NCI-H2107 (cell line): ENCODE data around the gene AOPEP.

Source experiments
- DNase-seq: peaks from one replicate; lab custom pipeline; 2025; lab: John Stamatoyannopoulos, UW

The AOPEP gene

GRCh38 chr9:94794476-94795167, 68.1 kb downstream of the AOPEP start:
- DNase-seq = no peak

GRCh38 chr9:94796687-94797086, 70.2 kb downstream of the AOPEP start:
- no peak for DNase-seq

- DNase-seq = no peak
These were observed 71.7 kb downstream of the AOPEP start for GRCh38 chr9:94798201-94798600.

GRCh38 chr9:94798708-94799107, 72.2 kb downstream of the AOPEP start:
- DNase-seq = no peak

DNA sequence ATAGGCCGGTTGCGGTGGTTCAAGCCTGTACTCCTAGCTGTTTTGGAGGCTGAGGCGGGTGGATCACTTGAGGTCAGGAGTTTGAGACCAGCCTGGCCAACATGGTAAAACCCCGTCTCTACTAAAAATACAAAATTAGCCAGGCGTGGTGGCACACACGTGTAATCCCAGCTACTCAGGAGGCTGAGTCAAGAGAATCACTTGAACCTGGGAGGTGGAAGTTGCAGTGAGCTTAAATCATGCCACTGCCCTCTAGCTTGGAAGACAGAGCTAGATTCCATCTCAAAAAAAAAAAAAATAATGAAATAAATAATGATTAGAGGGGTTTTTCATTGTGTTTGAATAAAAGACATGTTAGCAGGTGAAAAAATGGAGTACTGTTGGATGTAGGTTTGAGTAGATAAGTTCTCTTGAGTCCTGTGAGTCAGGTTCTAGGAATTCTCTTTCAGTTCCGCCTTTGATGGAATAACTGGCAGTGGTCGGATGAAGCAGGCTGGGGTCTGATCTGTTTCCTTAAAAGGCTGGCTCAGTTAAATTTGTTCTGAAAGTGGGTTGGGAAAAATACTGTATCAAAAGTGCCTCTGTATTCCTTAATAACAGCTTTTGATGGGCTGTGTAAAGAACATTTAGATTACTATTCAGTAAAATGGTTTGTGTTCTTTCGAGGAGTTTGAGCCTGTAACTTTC, 73.2 kb downstream of the AOPEP start:
- DNase-seq = no peak

- DNase-seq = no peak
These were observed 74.1 kb downstream of the AOPEP start for GRCh38 chr9:94800424-94801117.

DNA sequence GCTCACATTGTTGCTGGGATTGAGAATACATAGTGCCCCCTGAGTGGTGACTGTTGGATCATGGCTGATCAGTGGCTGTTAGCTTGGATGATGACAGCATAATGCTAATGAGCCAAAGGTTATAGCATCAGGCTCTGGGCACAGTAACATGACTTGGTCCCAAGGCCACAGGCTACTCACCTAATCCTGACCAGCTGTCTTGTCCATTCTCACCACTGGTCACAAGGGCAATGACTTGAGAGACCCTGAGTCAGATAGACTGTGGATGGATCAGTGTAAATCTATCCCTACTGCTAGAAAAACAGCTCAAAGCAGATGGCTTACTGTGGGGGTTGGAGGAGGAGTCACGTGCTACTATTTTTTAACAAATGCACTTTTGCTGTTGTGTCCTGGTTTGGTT, 74.7 kb downstream of the AOPEP start:
- no peak for DNase-seq

GRCh38 chr9:94801681-94802080, 75.2 kb downstream of the AOPEP start:
- no peak for DNase-seq

- no peak for DNase-seq
These were observed 75.8 kb downstream of the AOPEP start for GRCh38 chr9:94802251-94802650.

DNA sequence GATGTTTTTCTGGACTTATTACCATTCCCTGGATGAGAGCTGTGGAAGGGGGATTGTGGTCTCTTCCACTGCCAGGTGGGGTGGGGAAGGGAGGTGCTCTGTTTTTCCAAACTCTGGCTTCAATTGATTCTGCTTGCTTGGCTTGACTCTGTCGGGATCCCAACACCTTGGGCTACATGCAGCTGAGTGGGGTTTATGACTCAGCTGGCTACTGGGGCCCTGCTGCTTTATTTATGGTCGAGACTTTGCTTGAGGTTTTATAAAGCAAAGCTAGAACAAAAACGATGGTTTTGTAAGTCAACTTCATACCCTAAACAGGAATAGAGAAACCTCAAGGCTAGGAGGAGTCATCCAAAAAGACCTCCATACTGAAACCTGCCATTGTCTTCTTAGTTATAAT, 76.3 kb downstream of the AOPEP start:
- DNase-seq = no peak

DNA sequence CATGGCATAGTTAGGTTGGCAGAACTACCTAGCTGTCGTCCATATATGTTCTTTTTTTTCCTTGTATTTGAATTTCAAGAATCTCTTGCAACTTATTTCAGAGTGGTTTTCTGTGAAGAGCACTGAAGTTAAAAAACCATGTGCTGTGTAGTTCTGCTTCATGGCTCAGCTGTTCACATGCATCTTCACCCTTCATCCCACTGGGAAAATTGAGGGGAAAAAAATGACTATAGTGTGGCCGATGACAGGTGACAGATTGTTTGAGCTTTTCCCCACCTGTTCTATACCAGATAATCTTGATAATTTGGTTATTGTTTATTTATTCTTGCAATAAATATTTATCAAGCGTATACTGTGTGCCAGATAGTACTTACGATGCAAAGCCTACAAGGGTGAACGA, 77.8 kb downstream of the AOPEP start:
- no peak for DNase-seq

- no peak for DNase-seq
These were observed 78.6 kb downstream of the AOPEP start for GRCh38 chr9:94805051-94805489.

GRCh38 chr9:94805585-94805984, 79.1 kb downstream of the AOPEP start:
- no peak for DNase-seq

- DNase-seq = no peak
These were observed 79.9 kb downstream of the AOPEP start for GRCh38 chr9:94806307-94806893.

- DNase-seq = no peak
These were observed 81.1 kb downstream of the AOPEP start for GRCh38 chr9:94807556-94807955.

DNA sequence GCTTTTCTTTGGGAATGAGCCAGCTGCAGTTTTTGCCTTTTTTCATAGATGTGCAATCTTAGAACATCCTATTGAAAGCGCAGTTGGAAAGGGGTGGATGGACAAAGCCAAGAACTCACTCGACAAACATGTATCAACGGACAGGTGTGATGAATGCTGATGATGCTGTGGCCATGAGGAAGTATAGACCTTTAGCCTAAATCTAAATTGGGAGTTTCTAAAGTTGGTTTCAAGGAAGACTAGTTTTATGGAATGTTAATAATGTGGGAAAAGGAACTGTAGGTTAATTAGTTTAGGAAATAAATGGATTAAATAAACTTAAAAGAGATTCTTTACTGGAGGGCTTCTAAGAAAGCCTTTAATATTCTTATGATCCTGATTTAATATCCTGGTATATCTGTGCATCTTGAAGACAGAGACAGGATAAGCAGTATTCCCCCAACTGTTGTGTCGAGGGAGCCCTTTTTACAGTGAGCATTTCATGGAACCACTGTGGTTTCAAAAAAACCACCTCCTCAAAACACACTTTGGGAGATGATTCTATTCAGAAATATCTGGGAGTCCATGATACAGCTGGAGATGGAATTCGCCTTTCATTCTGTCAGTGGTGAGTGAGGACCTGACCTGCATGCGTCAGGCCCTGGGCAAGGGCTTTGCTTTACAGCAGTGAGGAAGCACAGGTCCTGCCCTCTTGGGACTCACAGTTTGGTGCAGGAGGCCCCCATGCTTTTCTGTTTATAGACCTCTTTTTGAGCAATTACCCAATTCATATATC, 82.6 kb downstream of the AOPEP start:
- DNase-seq = no peak

DNA sequence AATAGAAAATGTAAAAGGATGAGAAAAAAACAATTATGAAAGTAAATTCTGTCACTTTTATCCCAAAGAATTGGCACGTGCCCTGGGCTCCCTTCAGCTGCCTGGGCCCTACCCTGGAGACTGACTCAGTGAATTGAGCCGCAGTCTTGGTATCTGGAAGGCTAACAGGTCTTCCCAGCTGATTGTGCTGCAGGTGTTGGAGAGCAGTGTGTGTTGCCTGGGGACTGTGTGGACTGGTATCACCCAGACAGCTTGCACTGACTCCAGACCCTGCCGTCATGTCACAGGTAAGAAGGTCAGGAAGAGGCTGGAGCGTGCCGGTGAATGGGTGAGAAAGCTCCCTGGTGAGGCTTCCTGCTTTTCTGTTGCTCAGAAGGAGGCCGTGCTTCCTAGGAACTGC, 83.3 kb downstream of the AOPEP start:
- no peak for DNase-seq

DNA sequence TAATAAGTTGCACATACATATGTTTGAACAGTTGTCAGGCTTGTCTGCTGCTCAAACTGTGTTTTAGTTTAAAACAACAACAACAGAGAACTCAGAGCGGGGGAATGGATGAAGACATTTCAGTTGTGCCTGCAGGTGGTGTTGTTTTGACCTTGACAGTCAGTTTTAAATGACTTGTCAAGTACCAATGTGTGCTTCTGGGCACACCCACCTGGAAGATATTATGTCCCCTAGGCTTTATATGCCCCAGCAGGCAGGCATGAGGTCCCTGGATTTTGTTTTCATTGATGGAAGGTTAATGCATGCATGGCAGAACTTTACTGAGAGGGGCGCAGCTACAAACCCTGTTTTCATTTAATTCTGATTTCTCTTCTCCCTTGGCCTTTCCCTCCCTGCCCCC, 84.6 kb downstream of the AOPEP start:
- no peak for DNase-seq

DNA sequence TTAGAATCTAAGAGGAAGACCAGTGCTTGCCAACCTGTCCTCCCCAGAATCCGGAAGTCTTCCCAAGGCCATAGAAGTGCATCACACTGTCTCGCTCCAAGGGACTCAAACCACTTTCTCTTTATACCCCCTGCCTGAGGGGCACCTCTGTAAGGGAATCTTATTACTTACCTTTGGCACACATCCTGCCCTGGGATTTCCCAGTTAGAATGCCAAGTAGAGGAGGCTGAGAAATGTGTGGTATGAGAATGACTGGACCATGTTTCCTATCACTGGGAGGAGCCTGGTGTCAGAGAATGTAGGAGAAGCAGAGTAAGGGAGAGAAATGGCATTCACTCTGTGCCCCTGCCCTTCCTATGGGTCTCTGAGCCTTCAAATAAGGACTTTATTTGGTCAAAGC, 85.8 kb downstream of the AOPEP start:
- no peak for DNase-seq

DNA sequence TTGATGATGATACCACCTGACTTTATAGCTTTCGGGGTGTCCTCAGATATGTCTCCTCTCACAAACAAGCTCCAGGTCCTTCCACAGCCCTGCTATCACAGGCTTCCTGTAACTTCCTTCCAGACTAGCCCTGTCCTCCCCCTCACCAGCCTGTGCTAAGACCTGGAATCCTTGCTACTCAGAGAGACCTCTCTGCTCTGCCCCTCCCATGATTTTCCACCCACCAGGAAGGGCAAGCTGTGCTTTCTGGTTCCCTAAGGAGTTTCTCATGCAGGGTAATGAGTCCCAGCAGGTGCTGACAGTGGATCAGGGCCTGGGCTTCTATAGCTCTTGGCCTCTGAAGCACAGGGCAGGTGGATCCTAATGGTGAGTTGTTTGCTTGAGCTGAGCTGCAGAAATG, 86.9 kb downstream of the AOPEP start:
- DNase-seq = no peak

- no peak for DNase-seq
These were observed 91.0 kb downstream of the AOPEP start for GRCh38 chr9:94817291-94818177.
